Esophagus (tissue), 2 donors: Measurements from ENCODE around the gene GGACT. TPM values are rescaled to one million over a fixed set of nuclear protein-coding genes. Genes with fewer than 3 reads are reported as not detected.
"Not testable (repeated sequence)": the region's sequence is repeated elsewhere in the genome, so short reads cannot be mapped to it uniquely, and the experiment has no call there.

ENCODE experiments used
- H3K27ac ChIP-seq, 2 donors: one replicate each; pipeline ENCODE4 v1.5.1; 2013; ENCODE audit warnings: low read depth in 2 of 2, mild to moderate bottlenecking in 2 of 2, inconsistent platforms in 1 of 2, low read length in 1 of 2, moderate library complexity in 1 of 2
- H3K27me3 ChIP-seq, 2 donors: one replicate each; pipeline ENCODE4 v1.6.1; 2013; ENCODE audit warnings: low read length in 2 of 2, control low read depth in 1 of 2, mild to moderate bottlenecking in 1 of 2; ENCODE audit not compliant: insufficient read depth in 2 of 2, control insufficient read depth in 1 of 2
- H3K36me3 ChIP-seq, 2 donors: one replicate each; pipeline ENCODE4 v1.6.1; 2013; ENCODE audit warnings: low read length in 1 of 2; ENCODE audit not compliant: control insufficient read depth in 2 of 2, insufficient read depth in 2 of 2
- H3K4me1 ChIP-seq, 2 donors: one replicate each; pipeline ENCODE4 v1.6.1; 2013; ENCODE audit warnings: low read length in 1 of 2; ENCODE audit not compliant: control insufficient read depth in 2 of 2, insufficient read depth in 2 of 2
- H3K4me3 ChIP-seq, 2 donors: one replicate each; pipeline ENCODE4 v1.5.1; 2013; ENCODE audit warnings: low read length in 2 of 2, mild to moderate bottlenecking in 2 of 2, low read depth in 1 of 2, moderate library complexity in 1 of 2
- H3K9me3 ChIP-seq, 2 donors: one replicate each; pipeline ENCODE4 v1.6.1; 2013; ENCODE audit warnings: mild to moderate bottlenecking in 2 of 2, low read depth in 1 of 2, low read length in 1 of 2, moderate library complexity in 1 of 2; ENCODE audit not compliant: control insufficient read depth in 2 of 2, insufficient read depth in 1 of 2
- WGBS, 2 donors: extraction: QIAGEN DNeasy Blood & Tissue Kit; methylation state at CpG; one replicate each; pipeline ENCODE4 v1.1.7; 2013; 5-methylcytosine and 5-hydroxymethylcytosine counted together
- polyA plus RNA-seq, 2 donors: library from polyadenylated mRNA; stranded (reverse); fragments of 200-250 nt; gene quantifications; one replicate each; pipeline ENCODE4 v1.2.3, GENCODE V29; 2013
- donor health status: healthy with polysubstance abuse.
- donor health status: Bipolar disorder and iron deficiency.

The GGACT gene
- polyA plus RNA-seq, 2 donors = 0.81 to 1.3 TPM

GRCh38 chr13:100620792-100621191 is 32.2 kb upstream of the GGACT start:
- Histone ChIP-seq H3K36me3 (peaks cover 2 to 4% of the 10 kb centered on the region in 2 donors), H3K4me1 (no peaks in the 10 kb centered on the region), H3K27ac (no peak overlapping the region), H3K4me3 (no peak overlapping the region), H3K9me3 (no peaks in the 10 kb centered on the region), H3K27me3 (no peaks in the 10 kb centered on the region)
- 86 to 92% methylated on average over 4 of the region's 4 CpGs for WGBS, 2 donors

GRCh38 chr13:100619940-100620339 is 31.4 kb upstream of the GGACT start:
- Histone ChIP-seq H3K27ac (no peak overlapping the region), H3K27me3 (no peaks in the 10 kb centered on the region), H3K4me3 (no peak overlapping the region), H3K4me1 (no peaks in the 10 kb centered on the region), H3K36me3 (peaks cover 2% of the 10 kb centered on the region in 2 donors), H3K9me3 (no peaks in the 10 kb centered on the region)
- WGBS, 2 donors = 82 to 88% methylated on average over 2 of the region's 2 CpGs

GRCh38 chr13:100618897-100619296 is 30.3 kb upstream of the GGACT start:
- WGBS, 2 donors = 96 to 97% methylated on average over 19 to 22 of the region's 24 CpGs
- H3K9me3 ChIP-seq, H3K27ac ChIP-seq, H3K27me3 ChIP-seq, H3K4me3 ChIP-seq, H3K36me3 ChIP-seq, H3K4me1 ChIP-seq: not testable (repeated sequence)

GRCh38 chr13:100613031-100613430 is 24.4 kb upstream of the GGACT start:
- 84 to 85% methylated on average over 5 of the region's 5 CpGs for WGBS, 2 donors
- Histone ChIP-seq H3K27ac (no peak overlapping the region), H3K27me3 (no peaks in the 10 kb centered on the region), H3K9me3 (no peaks in the 10 kb centered on the region), H3K36me3 (no peaks in the 10 kb centered on the region), H3K4me3 (no peak overlapping the region), H3K4me1 (peaks cover 0 to 2% of the 10 kb centered on the region in 2 donors)

GRCh38 chr13:100611678-100612492 is 23.3 kb upstream of the GGACT start:
- Histone ChIP-seq H3K4me1 (peaks cover 0 to 2% of the 10 kb centered on the region in 2 donors), H3K27ac (no peak overlapping the region), H3K4me3 (no peak overlapping the region), H3K27me3 (no peaks in the 10 kb centered on the region), H3K9me3 (no peaks in the 10 kb centered on the region), H3K36me3 (peaks cover 0 to 2% of the 10 kb centered on the region in 2 donors)
- 29 to 38% methylated on average over 9 of the region's 9 CpGs for WGBS, 2 donors

GRCh38 chr13:100610391-100611347 is 22.1 kb upstream of the GGACT start:
- Histone ChIP-seq H3K27ac (no peak overlapping the region), H3K9me3 (no peaks in the 10 kb centered on the region), H3K36me3 (peaks cover 0 to 4% of the 10 kb centered on the region in 2 donors), H3K4me1 (peaks cover 0 to 2% of the 10 kb centered on the region in 2 donors), H3K4me3 (no peak overlapping the region), H3K27me3 (no peaks in the 10 kb centered on the region)
- 59 to 72% methylated on average over 6 of the region's 6 CpGs for WGBS, 2 donors

GRCh38 chr13:100608906-100609305 is 20.3 kb upstream of the GGACT start:
- Histone ChIP-seq H3K4me1 (peaks cover 0 to 2% of the 10 kb centered on the region in 2 donors), H3K9me3 (no peaks in the 10 kb centered on the region), H3K27ac (no peak overlapping the region), H3K36me3 (peaks cover 0 to 4% of the 10 kb centered on the region in 2 donors), H3K27me3 (no peaks in the 10 kb centered on the region), H3K4me3 (no peak overlapping the region)
- WGBS, 2 donors = 78 to 83% methylated on average over 6 of the region's 6 CpGs

- no peaks in the 10 kb centered on the region for H3K27me3 ChIP-seq
- WGBS, 2 donors = 90 to 93% methylated on average over 3 of the region's 3 CpGs
- no peak overlapping the region for H3K27ac ChIP-seq
- no peak overlapping the region for H3K4me3 ChIP-seq
- peaks cover 0 to 2% of the 10 kb centered on the region in 2 donors for H3K4me1 ChIP-seq
- peaks cover 0 to 4% of the 10 kb centered on the region in 2 donors for H3K36me3 ChIP-seq
- no peaks in the 10 kb centered on the region for H3K9me3 ChIP-seq
Observed at GRCh38 chr13:100608489-100608888, 19.9 kb upstream of the GGACT start.

- WGBS, 2 donors = 69 to 75% methylated on average over 5 of the region's 5 CpGs
Observed at GRCh38 chr13:100604918-100605710, 16.5 kb upstream of the GGACT start.

More at GRCh38 chr13:100604918-100605710, 16.5 kb upstream of the GGACT start:
- H3K4me3 ChIP-seq = no peak overlapping the region
- H3K27me3 ChIP-seq = no peaks in the 10 kb centered on the region
- no peak overlapping the region for H3K27ac ChIP-seq
- H3K36me3 ChIP-seq = peaks cover 0 to 4% of the 10 kb centered on the region in 2 donors
- no peaks in the 10 kb centered on the region for H3K9me3 ChIP-seq
- no peaks in the 10 kb centered on the region for H3K4me1 ChIP-seq
